HG02884 (cell line): ENCODE measurements around the gene PRPF38B.

Source experiments
- ATAC-seq: cut with Tn5 transposase; IDR thresholded peaks from one replicate; pipeline ENCODE4 v1.9.1; 2021; ENCODE audit warnings: mild to moderate bottlenecking, moderate library complexity; ENCODE audit not compliant: unreplicated experiment

PRPF38B gene

GRCh38 chr1:108716437-108717230 is 24.5 kb downstream of the PRPF38B start:
- ATAC-seq: no peak

DNA sequence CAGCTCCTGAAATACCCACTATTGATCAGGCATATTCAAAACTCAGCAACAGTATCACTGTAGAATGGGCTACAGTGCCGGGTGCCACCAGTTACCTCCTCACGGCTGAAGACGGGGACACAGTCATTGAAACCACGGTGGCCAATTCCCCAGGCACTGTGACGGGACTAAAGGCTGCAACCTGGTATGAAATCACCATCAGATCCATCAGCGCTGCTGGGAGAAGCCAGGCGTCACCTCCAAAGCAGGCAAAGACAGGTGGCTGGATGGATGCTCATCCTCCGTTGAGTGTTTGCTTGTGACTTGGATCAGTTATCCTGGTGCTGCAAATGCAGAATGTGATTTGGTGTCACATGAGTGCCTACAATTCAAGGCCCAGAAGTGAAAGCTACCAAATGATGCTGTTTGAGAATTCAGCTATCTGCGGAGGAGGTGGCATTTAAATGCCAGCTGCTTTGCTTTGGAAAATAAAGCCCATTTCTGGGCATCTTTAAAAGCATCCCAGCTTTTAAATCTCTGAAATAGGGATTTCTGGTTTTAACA is 25.7 kb downstream of the PRPF38B start:
- ATAC-seq: no peak

GRCh38 chr1:108718927-108719655 is 27.0 kb downstream of the PRPF38B start:
- ATAC-seq: no peak

GRCh38 chr1:108719656-108720435 is 27.7 kb downstream of the PRPF38B start:
- no peak for ATAC-seq

- no peak for ATAC-seq
Observed at GRCh38 chr1:108722292-108722691, 30.2 kb downstream of the PRPF38B start.

DNA sequence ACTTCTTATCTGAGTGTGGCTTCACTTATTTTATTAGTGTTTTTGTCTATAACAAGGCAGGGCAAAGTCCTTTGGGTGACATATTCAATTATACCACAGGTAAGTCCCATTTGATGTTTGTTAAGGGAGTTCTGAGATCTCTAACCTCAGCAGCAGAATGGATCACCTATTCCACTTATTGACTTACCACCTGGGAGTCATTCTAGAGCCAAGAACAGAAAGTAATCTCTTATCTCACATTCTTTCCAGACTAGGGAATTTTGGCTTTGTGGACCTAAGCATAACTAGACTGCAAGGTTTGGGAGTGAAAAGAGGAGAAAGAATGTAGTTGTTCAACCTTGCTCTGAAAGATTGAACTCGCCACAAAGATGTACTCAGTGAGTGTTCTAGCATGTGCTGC is 33.8 kb downstream of the PRPF38B start:
- no peak for ATAC-seq

GRCh38 chr1:108728327-108728923 is 36.3 kb downstream of the PRPF38B start:
- no peak for ATAC-seq

DNA sequence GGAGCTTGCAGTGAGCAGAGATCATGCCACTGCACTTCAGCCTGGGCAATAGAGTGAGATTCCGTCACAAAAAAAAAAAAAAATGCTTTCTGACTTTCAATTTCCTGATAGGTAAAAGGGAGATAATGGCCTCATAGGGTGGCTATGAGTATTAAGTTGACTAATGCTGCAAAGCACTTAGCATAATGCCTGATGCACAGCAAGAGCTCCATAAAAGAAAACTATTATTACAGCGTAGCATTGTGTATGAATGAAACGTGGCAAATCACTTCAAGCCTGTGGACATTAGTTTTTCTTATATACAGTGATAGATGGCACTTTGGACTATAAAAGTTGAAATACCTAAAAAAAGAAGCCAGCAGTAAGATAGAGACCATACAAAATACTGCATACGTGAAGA is 37.4 kb downstream of the PRPF38B start:
- ATAC-seq: no peak

DNA sequence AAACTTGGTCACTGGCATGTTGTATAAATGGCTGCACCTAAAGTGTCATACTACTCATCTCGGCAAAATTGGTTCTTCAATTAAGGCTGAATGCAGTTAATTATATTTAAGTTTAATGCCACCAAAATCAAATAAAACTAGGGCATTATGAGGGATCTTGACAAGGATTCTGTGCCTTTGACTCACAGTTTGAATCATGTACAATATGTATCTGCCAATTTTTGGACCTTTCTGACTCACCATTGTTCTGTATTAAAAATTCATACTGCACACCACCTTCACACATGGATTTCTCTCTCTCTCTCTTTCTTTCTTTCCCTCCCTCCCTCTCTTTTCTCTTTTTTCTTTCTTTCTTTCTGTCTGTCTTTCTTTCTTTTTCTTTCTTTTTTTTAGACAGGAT is 40.3 kb downstream of the PRPF38B start:
- ATAC-seq: no peak

- ATAC-seq: no peak
Observed at GRCh38 chr1:108734171-108734865, 42.2 kb downstream of the PRPF38B start.

- no peak for ATAC-seq
Observed at GRCh38 chr1:108742253-108742652, 50.1 kb downstream of the PRPF38B start.

DNA sequence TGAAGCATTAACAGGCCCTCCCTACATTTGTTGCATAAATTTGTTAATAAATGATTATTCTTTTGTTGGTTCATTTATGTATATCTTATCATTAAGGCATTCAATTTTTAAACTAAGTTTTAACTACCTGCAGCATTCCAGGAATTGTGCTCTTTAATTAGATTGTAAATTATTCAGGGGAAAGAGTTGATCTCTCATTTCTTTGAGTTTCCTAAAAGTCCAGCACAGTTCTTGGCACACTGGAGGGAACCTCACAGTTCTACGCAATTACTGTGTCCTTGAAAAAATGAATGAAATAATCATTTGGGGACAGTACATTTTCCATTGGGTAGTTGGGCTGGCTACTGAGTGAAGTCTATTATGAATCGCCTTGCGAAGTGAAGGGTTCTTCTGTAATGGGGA is 53.9 kb downstream of the PRPF38B start:
- ATAC-seq: no peak

DNA sequence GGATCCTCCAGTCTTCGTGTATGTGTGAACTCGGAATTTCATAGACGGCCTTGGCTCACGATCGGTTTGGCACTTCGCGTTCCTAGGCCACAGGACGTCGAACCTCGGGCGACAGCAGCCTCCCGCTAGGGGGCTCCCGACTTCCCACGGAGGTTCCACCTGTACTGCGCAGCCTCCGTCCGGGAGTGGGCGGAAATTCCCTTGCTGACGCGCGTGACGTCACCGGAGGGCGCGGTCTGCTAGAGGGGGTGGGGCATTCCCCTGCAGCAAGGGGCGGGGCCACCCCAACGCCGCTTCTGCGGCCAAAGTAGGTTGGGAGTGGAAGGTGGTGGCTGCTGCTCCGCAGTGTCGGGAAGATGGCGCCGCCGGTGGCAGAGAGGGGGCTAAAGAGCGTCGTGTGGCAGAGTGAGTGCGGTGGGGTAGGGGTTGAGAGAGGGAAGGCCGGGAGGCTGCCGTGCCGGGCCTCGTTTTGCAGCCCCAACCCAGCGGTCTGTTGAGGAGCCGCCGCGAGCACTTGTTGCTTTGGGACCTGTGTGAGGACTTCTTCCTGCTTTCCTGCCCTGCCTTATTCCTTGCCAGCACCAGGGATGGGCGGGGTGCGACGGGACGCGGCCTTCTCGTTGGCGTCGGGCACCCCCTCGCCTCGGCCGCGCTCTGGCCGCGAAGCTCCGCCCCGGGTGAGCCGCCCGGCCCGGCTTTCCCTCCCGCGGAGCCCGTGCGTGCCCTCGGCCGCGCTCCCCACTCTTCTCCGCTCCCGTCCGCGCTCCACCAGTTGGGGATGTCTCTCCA is 54.5 kb downstream of the PRPF38B start, which contains the start of gene STXBP3:
Gene STXBP3 (plus strand): TSS at position 293 of the 789 bp plus-strand sequence. CDS start 64 bp downstream, at position 357.
- ATAC-seq: peak; percentile 88

DNA sequence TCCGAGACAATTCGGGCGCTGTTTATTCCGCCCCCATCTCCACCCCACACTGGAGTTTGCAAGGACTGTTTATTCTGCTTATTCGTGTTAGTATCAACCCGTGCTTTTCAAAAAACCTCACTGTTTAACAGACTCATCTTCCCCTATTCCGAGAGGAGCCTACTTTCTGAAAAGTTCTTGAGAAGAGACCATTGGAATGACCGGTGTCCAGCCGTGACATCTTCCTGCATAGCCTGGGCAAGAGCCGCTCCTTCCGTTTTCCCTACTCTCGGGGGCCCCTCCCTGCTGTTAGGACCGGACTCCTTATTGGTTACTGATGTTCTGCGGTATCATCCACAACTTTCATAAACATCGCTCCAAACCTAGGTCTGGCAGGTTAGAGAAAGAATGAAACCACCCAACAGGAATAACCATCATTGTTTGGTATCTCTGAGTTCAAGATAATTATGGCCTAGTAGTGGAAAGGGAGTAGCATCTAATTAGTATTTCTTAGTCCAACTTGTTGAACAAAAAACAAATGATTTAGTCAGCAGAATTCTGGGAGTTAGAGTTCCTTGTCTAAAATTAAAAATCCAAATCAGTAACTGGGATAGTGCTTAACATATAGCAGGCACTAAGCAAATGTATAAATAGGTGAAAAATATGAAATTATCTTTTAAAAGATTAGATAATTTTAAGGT is 55.2 kb downstream of the PRPF38B start:
- peak; percentile 25 for ATAC-seq

- ATAC-seq: no peak
Observed at GRCh38 chr1:108747898-108748297, 55.8 kb downstream of the PRPF38B start.

- ATAC-seq: no peak
Observed at GRCh38 chr1:108749081-108749480, 57.0 kb downstream of the PRPF38B start.

GRCh38 chr1:108750476-108751181 is 58.5 kb downstream of the PRPF38B start:
- ATAC-seq: no peak
